T-helper 2 cell treated with Interferon-gamma antibody and Interleukin-4, amounts not matched to agents 5 μg/mL and 100 μg/mL, for 36 hours (primary cell): ENCODE measurements around the gene SRGAP2B.
"Not testable (repeated sequence)": the region's sequence is repeated elsewhere in the genome, so short reads cannot be mapped to it uniquely, and the experiment has no call there.

ENCODE experiments used
- DNase-seq: peaks from one replicate; pipeline ENCODE4 v3.0.0; 2021; ENCODE audit warnings: low spot score
- H3K27ac Mint-ChIP-seq: one replicate; pipeline ENCODE4 v1.8.0; 2021; ENCODE audit warnings: mild to moderate bottlenecking, mixed read lengths
- H3K27me3 Mint-ChIP-seq: one replicate; pipeline ENCODE4 v1.8.0; 2021; ENCODE audit warnings: low read depth, mixed read lengths
- H3K36me3 Mint-ChIP-seq: one replicate; pipeline ENCODE4 v1.8.0; 2021; ENCODE audit warnings: low read depth, mixed read lengths
- H3K4me1 Mint-ChIP-seq: one replicate; pipeline ENCODE4 v1.8.0; 2021; ENCODE audit warnings: low read depth, mixed read lengths
- H3K4me3 Mint-ChIP-seq: one replicate; pipeline ENCODE4 v1.8.0; 2022; ENCODE audit warnings: mild to moderate bottlenecking, moderate library complexity, mixed read lengths
- H3K9me3 Mint-ChIP-seq: one replicate; pipeline ENCODE4 v1.8.0; 2021; ENCODE audit warnings: mixed read lengths

SRGAP2B gene

GRCh38 chr1:145112703-145113102 lies 17.6 kb upstream of the SRGAP2B start:
- not testable (repeated sequence) for H3K27ac Mint-ChIP-seq, H3K27me3 Mint-ChIP-seq, H3K4me3 Mint-ChIP-seq, H3K36me3 Mint-ChIP-seq, DNase-seq, H3K4me1 Mint-ChIP-seq, H3K9me3 Mint-ChIP-seq

- H3K27me3 Mint-ChIP-seq, H3K4me3 Mint-ChIP-seq, H3K36me3 Mint-ChIP-seq, DNase-seq, H3K27ac Mint-ChIP-seq, H3K4me1 Mint-ChIP-seq, H3K9me3 Mint-ChIP-seq: not testable (repeated sequence)
Measured at GRCh38 chr1:145111674-145112073, 16.5 kb upstream of the SRGAP2B start.

GRCh38 chr1:145103294-145103693 lies 8.2 kb upstream of the SRGAP2B start:
- not testable (repeated sequence) for H3K27ac Mint-ChIP-seq

GRCh38 chr1:145101725-145102124 lies 6.6 kb upstream of the SRGAP2B start:
- not testable (repeated sequence) for H3K36me3 Mint-ChIP-seq, H3K27ac Mint-ChIP-seq, H3K4me3 Mint-ChIP-seq, DNase-seq, H3K27me3 Mint-ChIP-seq, H3K4me1 Mint-ChIP-seq, H3K9me3 Mint-ChIP-seq

More at GRCh38 chr1:145103294-145103693, 8.2 kb upstream of the SRGAP2B start:
- not testable (repeated sequence) for DNase-seq, H3K36me3 Mint-ChIP-seq, H3K4me3 Mint-ChIP-seq, H3K9me3 Mint-ChIP-seq, H3K27me3 Mint-ChIP-seq, H3K4me1 Mint-ChIP-seq

- H3K27ac Mint-ChIP-seq, H3K4me3 Mint-ChIP-seq: not testable (repeated sequence)
Measured at GRCh38 chr1:145094655-145095211, 395 bp downstream of the SRGAP2B start.

DNA sequence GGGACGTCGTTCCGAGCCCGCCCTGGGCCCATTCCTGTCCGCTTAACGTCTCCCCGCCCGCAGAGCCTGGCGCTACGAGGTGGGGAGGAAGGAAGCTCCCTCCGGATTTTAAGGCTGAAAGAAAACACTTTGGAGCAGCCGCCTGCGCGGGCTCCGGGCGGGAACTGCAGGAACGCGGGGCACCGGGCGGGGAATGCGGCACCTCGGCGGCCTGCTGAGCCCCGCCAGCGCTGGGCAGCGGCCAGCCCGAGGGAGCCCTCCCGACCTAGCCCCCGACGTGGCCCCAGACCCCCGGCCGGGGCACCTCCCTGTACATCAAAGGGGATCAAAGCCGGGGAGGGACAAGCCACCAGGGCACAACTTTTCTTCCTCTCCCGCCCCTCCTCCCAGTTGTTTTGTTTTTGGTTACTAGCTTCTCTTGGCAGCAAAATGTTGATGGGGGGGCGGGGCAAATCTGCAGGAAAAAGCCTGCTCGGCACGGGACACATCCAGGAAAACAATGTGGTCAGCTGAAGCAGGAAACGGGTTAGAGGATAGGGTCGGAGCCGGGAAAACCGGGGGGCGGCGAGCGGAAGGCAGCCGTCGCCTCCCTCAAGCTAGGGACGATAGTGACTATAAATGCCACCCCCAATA lies 1.5 kb downstream of the SRGAP2B start:
- peak overlapping the region; percentile 88 for H3K4me3 Mint-ChIP-seq
- H3K4me1 Mint-ChIP-seq, H3K27me3 Mint-ChIP-seq, H3K9me3 Mint-ChIP-seq, DNase-seq, H3K36me3 Mint-ChIP-seq: not testable (repeated sequence)
- H3K27ac Mint-ChIP-seq: peak overlapping the region; percentile 85

More at GRCh38 chr1:145094655-145095211, 395 bp downstream of the SRGAP2B start:
- not testable (repeated sequence) for H3K36me3 Mint-ChIP-seq, H3K27me3 Mint-ChIP-seq, H3K9me3 Mint-ChIP-seq, H3K4me1 Mint-ChIP-seq
- DNase-seq: peak; percentile 6

GRCh38 chr1:145082483-145083255 lies 12.5 kb downstream of the SRGAP2B start:
- H3K27me3 Mint-ChIP-seq, H3K4me1 Mint-ChIP-seq, H3K36me3 Mint-ChIP-seq, H3K9me3 Mint-ChIP-seq, H3K27ac Mint-ChIP-seq, H3K4me3 Mint-ChIP-seq, DNase-seq: not testable (repeated sequence)

- not testable (repeated sequence) for H3K36me3 Mint-ChIP-seq, H3K4me3 Mint-ChIP-seq, H3K27me3 Mint-ChIP-seq, H3K4me1 Mint-ChIP-seq, DNase-seq, H3K27ac Mint-ChIP-seq, H3K9me3 Mint-ChIP-seq
Measured at GRCh38 chr1:145080193-145080592, 14.9 kb downstream of the SRGAP2B start.

DNA sequence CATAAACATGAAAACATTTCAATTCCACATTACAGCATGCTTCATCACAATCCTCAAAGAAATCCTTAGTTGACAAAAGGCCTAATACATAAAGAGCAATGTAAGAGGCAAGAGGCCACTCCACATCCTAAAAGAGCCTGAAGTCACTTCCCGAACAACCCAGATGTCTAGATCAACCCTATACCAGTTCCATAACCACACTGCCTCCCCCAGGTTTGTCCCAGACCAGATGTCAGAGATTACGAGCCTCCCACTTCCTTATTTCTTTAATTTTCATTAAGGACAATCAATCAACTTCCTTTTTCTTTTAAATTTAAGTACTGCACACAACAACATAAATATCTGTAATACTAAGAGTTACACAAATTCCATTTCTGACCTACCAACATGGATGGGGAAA lies 15.4 kb downstream of the SRGAP2B start:
- not testable (repeated sequence) for H3K27ac Mint-ChIP-seq, H3K36me3 Mint-ChIP-seq, H3K4me1 Mint-ChIP-seq, DNase-seq, H3K4me3 Mint-ChIP-seq, H3K27me3 Mint-ChIP-seq, H3K9me3 Mint-ChIP-seq

DNA sequence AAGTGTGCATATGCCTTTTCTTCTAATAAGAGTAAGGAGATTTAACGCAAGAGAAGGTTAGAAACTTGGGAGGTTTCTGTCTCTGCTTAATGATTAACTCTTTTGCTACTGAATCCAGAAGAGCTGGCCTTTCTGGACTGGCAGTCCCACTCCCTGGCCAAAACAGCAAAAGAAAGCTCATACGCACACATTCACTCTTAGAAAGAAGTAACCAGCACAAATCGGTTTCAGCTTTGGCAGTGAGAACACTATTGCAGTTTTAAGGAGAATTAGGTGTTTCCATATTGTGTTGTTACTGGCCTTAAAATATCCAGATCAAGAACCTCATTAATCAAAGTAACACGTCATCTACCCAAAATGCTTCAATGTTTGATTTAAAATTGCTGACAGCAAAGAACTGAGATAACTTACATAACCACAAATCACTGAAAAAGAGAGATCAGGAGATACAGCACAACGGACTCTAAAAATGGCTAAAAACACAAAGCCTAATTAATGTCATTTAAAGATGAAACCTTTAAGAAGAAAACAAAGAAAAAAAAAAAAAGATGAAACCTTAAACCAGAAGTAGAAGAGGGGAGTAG lies 16.2 kb downstream of the SRGAP2B start:
- DNase-seq, H3K4me3 Mint-ChIP-seq, H3K27ac Mint-ChIP-seq, H3K27me3 Mint-ChIP-seq, H3K4me1 Mint-ChIP-seq, H3K36me3 Mint-ChIP-seq, H3K9me3 Mint-ChIP-seq: not testable (repeated sequence)

GRCh38 chr1:145077872-145078786 lies 17.0 kb downstream of the SRGAP2B start:
- not testable (repeated sequence) for H3K4me3 Mint-ChIP-seq, DNase-seq, H3K27ac Mint-ChIP-seq, H3K36me3 Mint-ChIP-seq, H3K4me1 Mint-ChIP-seq, H3K27me3 Mint-ChIP-seq, H3K9me3 Mint-ChIP-seq

- H3K27ac Mint-ChIP-seq, H3K9me3 Mint-ChIP-seq, H3K27me3 Mint-ChIP-seq: not testable (repeated sequence)
Measured at GRCh38 chr1:145076877-145077276, 18.3 kb downstream of the SRGAP2B start.

DNA sequence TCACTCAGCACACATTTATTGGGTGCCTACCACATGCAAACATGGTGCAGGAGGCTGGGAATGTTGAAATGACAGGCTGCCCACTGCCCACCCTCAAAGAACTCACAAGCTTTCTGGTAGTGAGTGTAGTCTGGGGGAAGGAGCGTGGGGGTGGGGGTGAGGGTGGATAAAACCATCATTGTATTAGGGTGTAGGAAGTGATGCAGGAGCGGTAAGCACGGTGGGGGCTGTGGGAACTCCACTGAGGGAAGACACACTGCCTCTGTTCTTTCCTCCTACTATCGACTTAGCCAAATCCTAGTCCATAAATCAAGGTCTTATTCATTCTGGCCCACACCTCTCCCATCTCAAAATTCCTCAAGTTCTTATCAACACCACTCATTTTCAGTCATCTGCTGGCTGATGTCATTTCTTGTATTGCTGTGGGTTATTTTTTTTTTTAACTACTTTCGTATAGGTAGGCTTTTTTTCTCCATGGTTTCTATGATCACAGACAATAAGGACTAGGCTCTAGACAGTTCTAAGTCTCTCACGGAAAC lies 21.0 kb downstream of the SRGAP2B start:
- not testable (repeated sequence) for H3K27ac Mint-ChIP-seq, DNase-seq, H3K9me3 Mint-ChIP-seq, H3K36me3 Mint-ChIP-seq, H3K27me3 Mint-ChIP-seq, H3K4me3 Mint-ChIP-seq, H3K4me1 Mint-ChIP-seq

More at GRCh38 chr1:145076877-145077276, 18.3 kb downstream of the SRGAP2B start:
- not testable (repeated sequence) for H3K36me3 Mint-ChIP-seq, H3K4me1 Mint-ChIP-seq, DNase-seq, H3K4me3 Mint-ChIP-seq
